Pancreas (tissue), 10 donors: ENCODE data around the gene TENT5C. TPM values are rescaled to one million over a fixed set of nuclear protein-coding genes. Genes with fewer than 3 reads are reported as not detected.

Experiments used
- ATAC-seq, 4 donors: fragments of 200-7000 bp; cut with Tn5 transposase; one replicate each; pipeline versions ENCODE4 v1.8.0 to v1.9.1; 2020; ENCODE audit warnings: mild to moderate bottlenecking in 4 of 4, moderate library complexity in 4 of 4
- DNase-seq, 6 donors: peaks; one replicate each; pipeline ENCODE4 v3.0.0-alpha.2; 2020
- FAIRE-seq: peaks from 2 replicates; lab custom pipeline; 2012; peaks lifted over from hg19 to GRCh38; lab: Jason Lieb, UNC
- H3K27ac ChIP-seq, 4 donors: fragments of 200-600 bp; sonication (generic); 1 replicate in 3 of 4; 2 replicates in 1 of 4; pipeline versions ENCODE4 v1.5.0 to v1.8.0; 2020
- H3K27me3 ChIP-seq, 4 donors: fragments of 200-600 bp; one replicate each; pipeline ENCODE4 v1.8.0; 2021
- H3K36me3 ChIP-seq, 3 donors: fragments of 200-600 bp; sonication (generic) in 1 of 3; one replicate each; pipeline versions ENCODE4 v1.5.0 to v1.8.0; 2020 to 2021
- H3K4me1 ChIP-seq, 3 donors: fragments of 200-600 bp; one replicate each; pipeline ENCODE4 v1.8.0; 2021
- H3K4me3 ChIP-seq, 4 donors: fragments of 200-600 bp; sonication (generic) in 2 of 4; one replicate each; pipeline versions ENCODE4 v1.5.0 to v1.8.0; 2020 to 2021
- H3K9me3 ChIP-seq, 4 donors: fragments of 200-600 bp; one replicate each; pipeline ENCODE4 v1.8.0; 2021
- CTCF ChIP-seq, 4 donors: fragments of 200-600 bp; sonication (generic) in 3 of 4; IDR thresholded peaks; one replicate each; pipeline versions ENCODE4 v1.5.0 to v1.8.0; 2021; ENCODE audit warnings: antibody characterized with exemption in 4 of 4
- WGBS, 2 donors: extraction: QIAGEN DNeasy Blood & Tissue Kit; methylation state at CpG; one replicate each; pipeline ENCODE4 v1.1.7; 2013; 5-methylcytosine and 5-hydroxymethylcytosine counted together
- intact Hi-C, 3 donors: fragments of 100-400 bp; cut with DNase I; formaldehyde crosslinking; loops; one replicate each; pipeline versions ENCODE4 v1.11.1 to v1.14.2; 2022
- polyA plus RNA-seq, 2 donors: library from polyadenylated mRNA; stranded (reverse); fragments of 200-250 nt; gene quantifications; one replicate each; pipeline ENCODE4 v1.2.3, GENCODE V29; 2013
- total RNA-seq, 6 donors: library from RNA; stranded (reverse); fragmentation: NEBNext Ultra II Directional in 4 of 6; extraction: Animal tissue kit (Norgen Biotek cat#: 25700) in 4 of 6; gene quantifications; one replicate each; pipeline versions ENCODE4 v1.2.1 to v1.2.4, GENCODE V29; 2021 to 2023
- donor health status: healthy with polysubstance abuse.
- donor health status: DM: no; HTN: no; CAD: no; lungs with moderate emphysema.
- donor health status: DM: no; HTN: no; CAD: no.
- donor health status: control.
- donor health status: control.
- donor health status: Bipolar disorder and iron deficiency.
- donor health status: DM: yes; HTN: yes; CAD: no.
- donor health status: DM: no; HTN: no; CAD: no.
- donor health status: DM: no; HTN: no; CAD: no.
- donor health status: DM: yes; HTN: yes; CAD: no.

The TENT5C gene
- total and polyA plus RNA-seq, 8 donors = 6.7 to 68.1 (median 31.5) TPM

GRCh38 chr1:117657031-117657430 is 51.2 kb downstream of the TENT5C start:
- Histone ChIP-seq H3K4me3 (no peak overlapping the region), H3K9me3 (no peaks in the 10 kb centered on the region), H3K36me3 (no peaks in the 10 kb centered on the region), H3K27ac (no peak overlapping the region), H3K4me1 (peaks cover 0 to 23% (median 0%) of the 10 kb centered on the region in 3 donors), H3K27me3 (no peaks in the 10 kb centered on the region)
- no peak for TF ChIP-seq CTCF (IDR thresholded peaks at IDR 0.05)
- 50 to 56% methylated on average over 3 of the region's 3 CpGs for WGBS, 2 donors
- DNase-seq (no peak), FAIRE-seq (no peak), ATAC-seq (peak in 2 of 4 donors; percentile 55 to 73)
- intact Hi-C loops = no loop called here

GRCh38 chr1:117657949-117658660 is 52.3 kb downstream of the TENT5C start:
- Histone ChIP-seq H3K36me3 (no peaks in the 10 kb centered on the region), H3K4me1 (peaks cover 0 to 23% (median 0%) of the 10 kb centered on the region in 3 donors), H3K27ac (no peak overlapping the region), H3K27me3 (no peaks in the 10 kb centered on the region), H3K4me3 (no peak overlapping the region), H3K9me3 (no peaks in the 10 kb centered on the region)
- WGBS, 2 donors = 94 to 97% methylated on average over 5 of the region's 5 CpGs
- DNase-seq (no peak), FAIRE-seq (no peak), ATAC-seq (no peak)
- intact Hi-C loops = no loop called here
- no peak for TF ChIP-seq CTCF (IDR thresholded peaks at IDR 0.05)

GRCh38 chr1:117658676-117659075 is 52.8 kb downstream of the TENT5C start:
- intact Hi-C loops = no loop called here
- 73 to 87% methylated on average over 3 of the region's 3 CpGs for WGBS, 2 donors
- Histone ChIP-seq H3K9me3 (no peaks in the 10 kb centered on the region), H3K4me3 (no peak overlapping the region), H3K4me1 (peaks cover 0 to 23% (median 0%) of the 10 kb centered on the region in 3 donors), H3K27ac (no peak overlapping the region), H3K27me3 (no peaks in the 10 kb centered on the region), H3K36me3 (no peaks in the 10 kb centered on the region)
- FAIRE-seq (no peak), DNase-seq (no peak), ATAC-seq (no peak)
- TF ChIP-seq CTCF (IDR thresholded peaks at IDR 0.05) = no peak

GRCh38 chr1:117659550-117660270 is 53.9 kb downstream of the TENT5C start:
- WGBS, 2 donors = 59 to 70% methylated on average over 6 of the region's 6 CpGs
- ATAC-seq (no peak), FAIRE-seq (no peak), DNase-seq (no peak)
- Histone ChIP-seq H3K4me1 (peaks cover 0 to 12% (median 0%) of the 10 kb centered on the region in 3 donors), H3K9me3 (no peaks in the 10 kb centered on the region), H3K4me3 (no peak overlapping the region), H3K27ac (no peak overlapping the region), H3K27me3 (no peaks in the 10 kb centered on the region), H3K36me3 (no peaks in the 10 kb centered on the region)
- intact Hi-C loops = no loop called here
- no peak for TF ChIP-seq CTCF (IDR thresholded peaks at IDR 0.05)
